HFF-Myc (cell line): ENCODE data around the gene OLFM3.

Experiments used
- DNase-seq: peaks from one replicate; pipeline ENCODE4 v3.0.0-alpha.2; 2011; ENCODE audit warnings: low read depth; ENCODE audit errors: extremely low read depth
- H3K4me3 ChIP-seq: replicated peaks from 2 replicates; pipeline ENCODE4 v1.5.1; 2011; ENCODE audit warnings: low read depth, mild to moderate bottlenecking, control low read depth, low read length
- TF ChIP-seq, protein P1 (sequence below): IDR thresholded peaks from 2 replicates; pipeline ENCODE4 v1.5.1; 2012; ENCODE audit warnings: mild to moderate bottlenecking, low read depth, low read length, control low read depth; ENCODE audit errors: missing control alignments

The OLFM3 gene

GRCh38 chr1:101875891-101876290 lies 120.8 kb downstream of the OLFM3 start:
- DNase-seq: no peak
- TF ChIP-seq, protein P1, sequence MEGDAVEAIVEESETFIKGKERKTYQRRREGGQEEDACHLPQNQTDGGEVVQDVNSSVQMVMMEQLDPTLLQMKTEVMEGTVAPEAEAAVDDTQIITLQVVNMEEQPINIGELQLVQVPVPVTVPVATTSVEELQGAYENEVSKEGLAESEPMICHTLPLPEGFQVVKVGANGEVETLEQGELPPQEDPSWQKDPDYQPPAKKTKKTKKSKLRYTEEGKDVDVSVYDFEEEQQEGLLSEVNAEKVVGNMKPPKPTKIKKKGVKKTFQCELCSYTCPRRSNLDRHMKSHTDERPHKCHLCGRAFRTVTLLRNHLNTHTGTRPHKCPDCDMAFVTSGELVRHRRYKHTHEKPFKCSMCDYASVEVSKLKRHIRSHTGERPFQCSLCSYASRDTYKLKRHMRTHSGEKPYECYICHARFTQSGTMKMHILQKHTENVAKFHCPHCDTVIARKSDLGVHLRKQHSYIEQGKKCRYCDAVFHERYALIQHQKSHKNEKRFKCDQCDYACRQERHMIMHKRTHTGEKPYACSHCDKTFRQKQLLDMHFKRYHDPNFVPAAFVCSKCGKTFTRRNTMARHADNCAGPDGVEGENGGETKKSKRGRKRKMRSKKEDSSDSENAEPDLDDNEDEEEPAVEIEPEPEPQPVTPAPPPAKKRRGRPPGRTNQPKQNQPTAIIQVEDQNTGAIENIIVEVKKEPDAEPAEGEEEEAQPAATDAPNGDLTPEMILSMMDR: no peak
- H3K4me3 ChIP-seq: no peak overlapping the region

DNA sequence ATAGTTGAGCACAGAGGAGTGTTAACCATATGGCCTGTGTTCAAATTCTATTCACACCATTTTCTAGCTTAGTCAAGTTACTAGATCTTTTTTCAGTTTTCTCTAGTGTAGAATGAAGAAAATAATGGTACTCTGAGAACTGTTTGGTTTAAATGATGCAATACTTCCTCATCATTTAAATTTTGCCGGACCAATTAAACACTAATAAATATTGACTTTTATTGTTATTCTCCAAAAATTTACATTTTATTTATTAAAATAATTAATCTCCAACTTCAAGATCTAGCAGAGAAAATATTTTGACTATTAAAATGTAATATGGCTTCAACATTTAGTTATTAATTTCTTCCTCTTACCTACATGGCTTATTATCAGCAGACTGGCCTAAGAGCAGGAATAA lies 123.1 kb downstream of the OLFM3 start:
- TF ChIP-seq, protein P1: no peak
- H3K4me3 ChIP-seq: no peak overlapping the region
- DNase-seq: no peak

DNA sequence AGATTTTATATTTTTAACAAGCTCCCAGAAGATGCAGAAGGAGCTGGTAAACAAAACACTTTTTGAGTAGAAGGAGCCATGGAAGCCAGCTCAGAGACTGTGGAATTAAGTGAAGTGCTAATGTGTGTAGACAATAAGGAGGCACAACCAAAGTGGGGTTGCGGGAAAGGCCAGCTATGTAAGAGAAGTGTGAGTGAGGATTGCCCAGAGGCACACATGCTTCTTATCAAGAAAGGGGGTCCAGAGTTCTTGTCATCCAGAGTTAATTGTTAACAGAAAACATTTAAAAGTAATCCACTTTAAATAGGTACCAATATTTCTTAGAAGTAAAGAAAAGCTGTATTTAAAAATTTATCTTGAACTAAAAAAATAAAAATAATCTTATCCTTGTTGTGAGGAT lies 136.8 kb downstream of the OLFM3 start:
- no peak for DNase-seq

GRCh38 chr1:101854271-101854670 lies 142.5 kb downstream of the OLFM3 start:
- DNase-seq: no peak
- TF ChIP-seq, protein P1: no peak
- no peak overlapping the region for H3K4me3 ChIP-seq

More for the DNA sequence above, 136.8 kb downstream of the OLFM3 start:
- TF ChIP-seq, protein P1: no peak
- no peak overlapping the region for H3K4me3 ChIP-seq

- no peak for DNase-seq
- TF ChIP-seq, protein P1: no peak
- H3K4me3 ChIP-seq: no peak overlapping the region
Measured at GRCh38 chr1:101852936-101853335, 143.8 kb downstream of the OLFM3 start.

GRCh38 chr1:101849356-101849755 lies 147.4 kb downstream of the OLFM3 start:
- TF ChIP-seq, protein P1: no peak
- no peak overlapping the region for H3K4me3 ChIP-seq
- no peak for DNase-seq

GRCh38 chr1:101847626-101848025 lies 149.1 kb downstream of the OLFM3 start:
- no peak overlapping the region for H3K4me3 ChIP-seq
- TF ChIP-seq, protein P1: no peak
- no peak for DNase-seq
